Suprapubic skin (tissue), 4 donors: ENCODE data around the gene PLSCR5.

ENCODE experiments used
- CTCF ChIP-seq, 2 donors: fragments of 200-600 bp in 1 of 2; fragments of 450-650 bp in 1 of 2; sonication (generic) in 1 of 2; IDR thresholded peaks; one replicate each; pipeline ENCODE4 v1.5.1; 2016 to 2019; ENCODE audit warnings: antibody characterized with exemption in 2 of 2, mild to moderate bottlenecking in 1 of 2, moderate library complexity in 1 of 2
- POLR2A ChIP-seq, 2 donors: fragments of 450-650 bp; IDR thresholded peaks; one replicate each; pipeline ENCODE4 v1.6.1; 2017; ENCODE audit warnings: antibody characterized with exemption in 2 of 2, mild to moderate bottlenecking in 2 of 2, moderate library complexity in 2 of 2
- POLR2AphosphoS5 ChIP-seq, 3 donors: sonication (generic); formaldehyde crosslinking; IDR thresholded peaks; one replicate each; pipeline ENCODE4 v1.6.1; 2017; ENCODE audit warnings: antibody characterized with exemption in 3 of 3

- TF ChIP-seq CTCF (IDR thresholded peaks at IDR 0.05) (no peak), POLR2AphosphoS5 (IDR thresholded peaks at IDR 0.05) (no peak), POLR2A (IDR thresholded peaks at IDR 0.05) (no peak)
Observed at GRCh38 chr3:146543461-146544001, 61.6 kb downstream of the PLSCR5 start.
